ENCODE measurements around the gene TCP11L1.

TCP11L1 gene, protein sequence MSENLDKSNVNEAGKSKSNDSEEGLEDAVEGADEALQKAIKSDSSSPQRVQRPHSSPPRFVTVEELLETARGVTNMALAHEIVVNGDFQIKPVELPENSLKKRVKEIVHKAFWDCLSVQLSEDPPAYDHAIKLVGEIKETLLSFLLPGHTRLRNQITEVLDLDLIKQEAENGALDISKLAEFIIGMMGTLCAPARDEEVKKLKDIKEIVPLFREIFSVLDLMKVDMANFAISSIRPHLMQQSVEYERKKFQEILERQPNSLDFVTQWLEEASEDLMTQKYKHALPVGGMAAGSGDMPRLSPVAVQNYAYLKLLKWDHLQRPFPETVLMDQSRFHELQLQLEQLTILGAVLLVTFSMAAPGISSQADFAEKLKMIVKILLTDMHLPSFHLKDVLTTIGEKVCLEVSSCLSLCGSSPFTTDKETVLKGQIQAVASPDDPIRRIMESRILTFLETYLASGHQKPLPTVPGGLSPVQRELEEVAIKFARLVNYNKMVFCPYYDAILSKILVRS

DNA sequence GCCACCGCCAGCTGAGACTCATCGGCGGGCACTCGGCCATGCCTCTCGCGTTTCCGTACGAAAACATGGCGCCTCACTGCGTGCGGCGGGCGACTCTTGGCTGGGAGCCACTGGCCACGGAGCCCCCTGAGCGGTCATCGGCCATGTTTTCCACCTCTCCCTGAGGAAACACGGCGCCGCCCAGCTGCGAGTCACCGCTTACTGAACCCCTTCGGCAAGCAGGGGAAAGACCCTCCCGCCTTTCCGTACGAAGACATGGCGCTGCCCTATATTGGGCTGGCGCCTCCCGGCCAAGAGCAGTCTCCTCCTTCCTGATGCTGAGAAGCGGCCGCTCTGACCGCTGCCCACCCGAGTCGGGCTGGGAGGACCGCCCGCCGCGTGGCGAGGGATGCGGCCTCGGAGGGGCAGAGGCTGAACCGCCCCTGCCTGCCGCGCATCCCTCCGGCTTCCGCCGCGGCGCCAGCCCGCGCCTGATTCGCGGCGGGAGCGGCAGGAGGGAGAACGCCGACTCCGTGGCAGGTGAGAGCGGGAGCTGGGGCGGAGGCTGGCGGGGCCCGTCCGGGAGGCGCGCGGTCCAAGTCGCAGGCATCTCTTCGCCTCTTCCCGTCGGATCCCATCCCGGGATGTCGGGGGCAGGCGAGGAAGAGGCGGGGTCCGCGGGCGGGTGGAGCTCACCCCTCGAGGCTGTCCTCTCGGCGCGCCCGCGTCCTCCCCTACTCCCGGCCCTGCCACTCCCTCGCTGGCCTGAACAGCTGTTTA lies at the start of gene TCP11L1:
Gene TCP11L1, plus strand, starts transcription at position 299 of the 759 bp plus-strand sequence. CDS start 4,202 bp downstream, outside the sequence.
- no peak for FAIRE-seq

DNA sequence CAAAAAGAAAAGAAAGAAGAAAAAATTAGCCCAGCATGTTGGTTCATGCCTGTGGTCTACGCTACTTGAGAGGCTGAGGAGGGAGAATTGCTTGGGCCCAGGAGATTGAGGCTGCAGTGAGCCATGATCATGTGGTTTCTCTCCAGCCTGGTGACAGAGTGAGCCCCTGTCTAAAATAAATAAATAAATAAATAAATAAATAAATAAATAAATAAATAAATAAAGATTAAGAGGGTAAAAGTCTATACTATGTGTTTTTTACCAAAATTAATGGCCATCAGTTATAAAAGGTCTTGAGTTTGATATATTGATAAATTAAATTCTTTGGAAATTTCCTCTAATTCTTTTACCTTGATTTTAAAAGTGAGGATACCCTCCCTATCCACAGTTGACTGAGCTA lies 48.9 kb upstream of the TCP11L1 start:
- FAIRE-seq: no peak

DNA sequence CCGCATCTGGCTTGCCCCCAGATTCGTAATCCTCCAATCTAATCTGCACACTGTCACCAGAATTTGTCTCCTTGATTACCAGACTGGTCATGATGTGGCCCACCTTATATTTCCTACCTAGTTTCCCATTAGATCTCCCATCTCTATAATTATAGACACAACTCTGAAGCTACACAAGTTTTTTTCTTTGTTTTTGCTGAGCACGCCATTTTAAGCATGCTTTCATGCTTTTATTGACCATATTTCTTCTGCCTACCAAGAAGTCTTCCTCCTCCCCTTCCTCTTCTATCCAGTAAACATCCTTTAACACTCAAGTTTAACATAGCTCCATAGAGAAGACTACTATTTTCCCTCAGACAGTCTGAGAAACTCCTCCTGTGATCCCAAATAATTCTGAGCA lies 47.9 kb upstream of the TCP11L1 start:
- no peak for FAIRE-seq

DNA sequence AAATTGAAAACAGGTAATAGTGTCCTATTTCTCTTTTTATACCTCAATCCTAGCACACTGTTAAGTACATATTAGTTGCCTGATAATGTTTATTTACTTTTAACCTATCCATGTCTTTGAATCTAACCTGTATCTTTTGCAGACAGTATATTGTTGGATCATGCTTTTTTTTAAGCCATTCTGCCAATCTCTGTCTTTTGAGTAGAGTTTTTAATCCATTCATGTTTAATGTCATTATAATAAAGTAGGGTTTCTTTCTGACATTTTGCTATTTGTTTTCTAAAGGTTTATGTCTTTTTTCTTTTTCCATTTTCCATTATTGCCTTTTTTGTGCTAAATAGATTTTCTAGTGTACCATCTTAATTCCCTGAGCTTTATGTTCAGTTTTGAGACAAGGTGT lies 47.5 kb upstream of the TCP11L1 start:
- FAIRE-seq: no peak

DNA sequence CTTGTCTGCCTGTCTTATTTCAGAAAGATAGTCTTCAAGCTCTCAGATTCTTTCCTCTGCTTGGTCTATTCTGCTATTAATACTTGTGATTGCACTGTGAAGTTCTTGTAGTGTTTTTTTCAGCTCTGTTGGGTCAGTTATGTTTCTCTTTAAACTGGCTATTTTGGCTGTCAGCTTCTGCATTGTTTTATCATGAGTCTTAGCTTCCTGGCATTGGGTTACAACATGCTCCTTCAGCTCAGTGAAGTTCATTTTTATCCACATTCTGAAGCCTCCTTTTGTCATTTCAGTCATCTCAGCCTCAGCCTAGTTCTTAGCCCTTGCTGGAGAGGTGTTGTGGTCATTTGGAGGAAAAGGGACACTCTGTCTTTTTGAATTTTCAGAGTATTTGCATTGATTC lies 39.2 kb upstream of the TCP11L1 start:
- FAIRE-seq: no peak

DNA sequence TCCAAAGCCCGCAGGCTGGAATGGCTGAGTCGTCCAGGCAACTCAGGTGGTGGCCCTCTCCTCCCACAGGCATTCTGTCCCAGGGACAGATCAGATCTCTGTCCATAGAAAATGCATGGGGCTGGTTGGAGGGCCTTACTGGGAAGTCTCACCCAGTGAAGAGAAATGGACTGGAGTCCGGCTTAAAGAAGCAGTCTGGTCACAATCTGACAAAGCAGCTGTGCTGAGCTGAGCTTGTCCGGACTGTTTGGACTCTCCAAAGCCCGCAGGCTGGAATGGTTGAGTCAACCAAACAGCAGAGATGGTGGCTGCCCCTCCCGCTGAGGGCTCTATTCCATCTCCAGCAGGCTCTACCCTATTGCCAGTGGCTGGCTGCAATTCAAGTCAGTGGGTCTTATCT lies 38.1 kb upstream of the TCP11L1 start:
- FAIRE-seq: no peak

DNA sequence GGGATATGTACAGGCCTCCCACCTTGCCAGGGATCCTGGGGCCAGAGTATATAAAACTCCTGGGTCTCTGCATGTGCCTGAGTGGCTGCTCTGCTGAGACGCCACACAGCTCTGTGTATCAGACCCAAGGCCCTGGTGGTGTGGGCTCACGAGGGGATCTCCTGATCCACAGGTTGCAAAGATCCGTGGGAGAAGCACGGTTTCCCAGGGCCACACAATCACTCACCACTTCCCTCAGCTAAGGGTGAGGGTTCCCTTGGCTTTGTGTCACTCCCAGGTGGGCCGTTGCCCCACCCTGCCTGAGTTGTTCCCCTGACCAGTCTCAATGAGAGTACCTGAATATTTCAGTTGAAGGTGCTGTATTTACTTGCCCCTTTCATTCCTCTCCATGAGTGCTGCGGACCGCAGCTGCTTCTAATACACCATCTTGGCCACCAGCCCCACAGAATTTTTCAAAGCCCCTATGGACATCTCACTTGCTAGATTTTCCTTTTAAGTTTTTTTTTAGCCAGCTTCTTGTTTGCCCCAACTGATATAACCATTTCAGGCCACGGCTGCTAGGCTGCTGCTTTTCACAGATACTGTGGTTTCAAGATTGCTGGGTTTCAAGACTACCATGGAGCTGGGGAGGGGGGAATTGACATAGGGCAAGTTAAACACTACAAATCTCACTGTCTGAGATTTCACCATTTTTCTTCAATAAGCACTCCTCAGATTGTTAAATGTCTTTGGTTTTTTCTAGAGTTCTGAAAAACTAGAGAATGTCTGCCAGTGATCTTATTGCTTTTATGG lies 37.4 kb upstream of the TCP11L1 start:
- no peak for FAIRE-seq

DNA sequence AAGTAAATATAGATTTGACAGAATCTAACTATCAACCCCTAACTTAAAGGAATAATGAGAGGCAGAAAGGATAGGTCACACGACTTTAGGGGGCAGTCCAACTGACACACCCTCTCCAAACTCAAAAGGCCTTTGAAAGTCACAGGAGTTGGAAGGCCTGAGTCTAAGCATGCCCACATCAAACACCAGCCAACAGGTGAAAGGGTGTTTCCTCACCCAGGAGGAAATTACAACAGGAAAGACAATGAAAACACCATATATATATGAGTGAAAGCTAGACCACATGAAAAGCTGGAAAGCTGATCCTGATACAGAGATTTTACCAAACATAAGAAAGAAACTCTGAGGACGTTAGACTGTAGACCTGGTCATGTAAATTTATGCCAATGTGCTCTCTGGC lies 34.2 kb upstream of the TCP11L1 start:
- no peak for FAIRE-seq

DNA sequence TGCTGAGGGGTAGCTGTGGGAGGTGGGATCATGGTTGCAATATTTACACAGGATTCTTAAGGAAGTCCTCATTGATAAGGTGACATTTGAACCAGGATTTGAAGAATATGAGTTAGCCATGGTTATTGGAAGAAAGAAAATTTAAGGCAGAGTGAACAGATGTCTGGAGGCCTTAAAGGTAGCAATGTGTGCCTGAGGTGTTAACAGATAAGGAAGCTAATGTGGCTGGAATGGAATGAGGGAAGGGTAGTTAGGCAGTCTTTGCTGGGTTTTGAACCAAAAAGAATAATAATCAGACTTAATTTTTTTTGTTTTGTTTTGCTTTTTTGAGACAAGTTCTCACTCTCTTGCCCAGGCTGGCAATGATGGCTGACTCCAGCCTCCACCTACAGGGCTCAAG lies 33.4 kb upstream of the TCP11L1 start:
- no peak for FAIRE-seq

DNA sequence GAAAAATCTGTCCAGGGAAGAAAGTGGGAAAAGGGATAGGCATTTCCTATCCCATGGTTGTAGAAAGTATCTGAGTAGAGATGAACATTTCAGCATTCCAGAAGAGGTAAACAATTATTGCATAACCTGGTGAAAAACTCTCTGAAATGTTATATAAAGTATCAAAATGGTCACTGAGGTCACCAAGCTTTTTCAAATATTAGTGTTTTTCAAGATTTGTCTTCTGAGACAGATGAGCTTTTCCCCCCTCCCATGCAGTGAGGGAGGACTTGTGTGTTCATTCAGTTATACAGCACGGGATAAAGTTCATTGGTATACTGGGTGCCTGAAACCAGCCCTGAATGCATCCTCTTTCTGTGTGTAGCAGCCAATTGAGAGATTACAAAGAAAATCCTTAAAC lies 25.6 kb upstream of the TCP11L1 start:
- FAIRE-seq: no peak

DNA sequence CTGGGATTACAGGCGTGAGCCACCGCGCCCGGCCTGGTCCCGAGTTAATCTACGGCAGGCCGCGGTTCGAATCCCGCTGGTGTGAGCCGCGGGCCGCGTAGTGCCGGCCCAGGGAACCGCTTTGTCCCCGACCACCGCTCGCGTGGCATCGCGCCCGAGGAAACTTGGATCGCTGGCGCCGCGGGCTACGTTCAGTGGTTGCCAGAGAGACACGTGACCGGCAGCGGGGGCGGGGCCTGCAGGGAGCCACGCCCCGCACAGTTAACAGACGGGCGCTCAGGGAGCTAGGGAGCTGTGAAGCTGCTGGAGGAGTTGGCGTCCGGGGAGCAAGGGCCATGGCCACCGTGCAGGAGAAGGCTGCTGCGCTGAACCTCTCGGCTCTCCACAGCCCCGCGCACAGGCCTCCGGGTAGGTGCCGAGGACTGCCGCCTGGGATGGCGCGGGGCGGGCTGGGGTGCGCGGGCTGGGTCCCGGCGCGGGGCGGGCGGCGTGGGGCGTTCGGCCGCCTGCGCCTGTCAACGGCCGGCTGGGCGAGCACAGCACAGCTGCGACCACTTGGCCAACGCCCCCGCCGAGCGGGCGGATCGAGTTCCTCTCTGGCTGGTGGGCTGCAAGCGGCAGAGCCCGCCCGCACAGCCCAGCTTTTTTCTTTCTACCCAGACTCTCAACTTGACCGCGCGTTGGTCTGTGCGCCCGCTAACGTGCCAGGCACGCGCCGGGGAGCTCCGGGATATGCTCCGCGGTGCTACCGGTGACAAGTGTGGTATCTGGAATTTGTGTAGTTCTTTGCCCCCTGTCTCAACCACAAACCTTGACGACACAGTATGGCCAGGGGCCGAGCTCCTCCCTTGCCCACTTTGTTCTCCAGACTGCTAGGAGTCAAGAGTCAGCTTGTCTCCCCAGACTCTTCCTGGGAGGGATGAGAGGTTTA lies 23.5 kb upstream of the TCP11L1 start, which contains the start of gene DEPDC7:
Gene DEPDC7, plus strand, starts transcription at position 258 of the 931 bp plus-strand sequence. Its CDS starts 78 bp downstream, at position 336.
- no peak for FAIRE-seq

DNA sequence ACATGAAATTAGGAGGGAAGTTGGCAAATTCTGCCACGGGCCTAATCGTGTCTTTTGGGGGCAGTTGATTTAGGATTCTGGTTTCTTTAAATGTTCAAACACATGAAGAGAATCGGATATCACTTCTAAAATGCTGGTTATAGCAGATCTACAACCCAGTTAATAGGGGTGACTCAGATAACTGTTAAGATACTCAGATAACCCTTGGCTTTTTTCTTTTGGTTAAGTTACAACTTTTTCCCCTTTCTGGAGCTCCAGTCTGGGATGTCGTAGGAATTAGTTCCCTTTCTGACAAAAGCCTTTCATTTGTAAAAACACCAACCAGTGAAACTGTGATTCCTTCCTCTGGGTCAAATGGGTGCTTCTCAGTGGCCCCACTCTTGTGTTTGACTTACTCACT lies 22.7 kb upstream of the TCP11L1 start:
- no peak for FAIRE-seq

DNA sequence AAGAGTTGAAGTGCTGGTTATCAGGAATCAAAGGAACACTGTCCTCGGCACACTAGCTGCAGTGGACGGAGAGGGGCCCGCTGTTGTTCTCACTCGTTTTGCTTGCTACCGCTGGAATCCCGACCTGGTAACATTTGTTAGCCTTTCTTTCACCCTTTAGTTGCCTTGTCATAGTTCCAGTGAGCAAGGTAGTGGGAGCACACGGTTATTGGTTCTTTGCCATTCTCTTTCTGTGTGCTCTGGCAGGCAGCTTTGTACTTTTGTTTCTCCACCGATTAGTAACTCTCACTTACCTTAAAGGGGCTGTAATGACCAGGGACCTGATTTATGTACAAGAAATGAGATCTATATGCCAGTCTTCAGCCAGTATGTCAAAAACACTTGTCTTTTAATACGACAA lies 21.9 kb upstream of the TCP11L1 start:
- FAIRE-seq: no peak

DNA sequence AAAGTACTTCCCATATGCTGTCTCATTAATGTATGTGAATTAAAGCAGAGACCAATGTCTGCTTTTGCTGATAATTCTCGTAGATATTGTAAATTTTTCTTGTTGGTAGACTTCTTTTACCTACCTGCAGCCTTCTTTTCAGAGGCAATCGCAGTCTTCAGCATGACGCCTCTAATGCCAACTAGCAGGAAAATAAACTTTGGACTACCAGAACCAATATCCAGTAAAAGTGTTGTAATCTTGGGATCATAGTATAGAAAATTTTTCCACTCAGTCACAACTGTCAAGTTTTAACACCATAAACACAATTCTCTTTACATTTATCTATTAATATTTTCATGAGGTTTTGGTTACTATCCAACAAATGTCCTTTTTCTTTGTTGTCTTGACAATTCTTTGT lies 21.4 kb upstream of the TCP11L1 start:
- FAIRE-seq: no peak

DNA sequence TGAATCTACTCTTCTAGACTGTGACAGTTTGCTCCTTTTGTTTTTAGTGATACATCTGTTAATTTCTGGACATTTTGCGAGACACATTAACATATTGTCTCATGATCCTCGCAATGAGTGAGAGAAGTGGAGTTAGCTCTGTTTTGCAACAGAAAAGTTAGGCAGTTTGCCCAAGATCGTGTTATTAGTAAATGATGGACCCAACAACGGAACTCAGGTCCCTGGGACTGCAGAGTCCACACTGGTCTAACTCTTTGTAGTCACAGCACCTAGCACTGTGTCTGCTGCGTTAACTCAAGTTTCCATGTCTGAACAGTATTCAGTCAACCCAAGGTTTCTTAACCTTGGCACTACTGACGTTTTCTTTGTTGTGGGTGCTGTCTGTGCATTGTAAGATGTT lies 20.5 kb upstream of the TCP11L1 start:
- no peak for FAIRE-seq

DNA sequence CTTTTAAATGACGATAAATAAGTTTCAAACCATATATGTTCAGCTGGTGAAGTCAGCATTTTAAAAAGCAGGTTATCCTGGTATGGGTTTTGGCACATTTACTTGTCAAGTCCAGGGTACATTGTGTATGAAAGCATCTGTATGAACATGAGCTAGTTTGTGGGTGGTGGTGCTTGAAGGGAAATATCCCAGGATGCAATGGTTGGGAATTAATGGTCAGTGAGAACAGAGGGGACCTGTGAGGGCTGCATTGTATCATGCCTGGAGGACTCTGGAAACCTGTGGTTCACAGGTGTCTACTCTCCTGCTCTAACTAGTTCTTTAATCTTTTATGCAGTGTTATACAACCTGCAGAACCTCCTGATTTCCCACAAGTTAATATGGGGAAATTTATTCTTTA lies 17.9 kb upstream of the TCP11L1 start:
- FAIRE-seq: no peak

DNA sequence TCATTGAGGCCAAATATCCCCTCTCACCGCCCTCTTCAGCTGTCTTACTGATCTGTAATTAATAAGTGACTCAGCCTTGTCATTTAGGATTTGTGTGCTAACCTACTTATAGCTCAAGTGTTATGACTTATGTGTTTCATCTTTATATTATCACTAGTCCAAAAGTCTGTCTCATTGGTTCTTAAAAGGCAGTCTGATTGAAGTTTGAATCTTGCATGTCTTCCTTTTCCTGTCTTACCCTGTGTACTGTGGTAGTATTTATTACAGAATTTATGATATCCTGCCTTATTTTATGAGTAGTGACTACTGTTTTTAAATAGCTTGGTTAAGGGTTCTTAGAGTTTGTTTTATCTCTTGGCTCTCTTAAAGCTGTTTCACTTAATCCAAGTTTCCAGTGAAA lies 17.4 kb upstream of the TCP11L1 start:
- no peak for FAIRE-seq

DNA sequence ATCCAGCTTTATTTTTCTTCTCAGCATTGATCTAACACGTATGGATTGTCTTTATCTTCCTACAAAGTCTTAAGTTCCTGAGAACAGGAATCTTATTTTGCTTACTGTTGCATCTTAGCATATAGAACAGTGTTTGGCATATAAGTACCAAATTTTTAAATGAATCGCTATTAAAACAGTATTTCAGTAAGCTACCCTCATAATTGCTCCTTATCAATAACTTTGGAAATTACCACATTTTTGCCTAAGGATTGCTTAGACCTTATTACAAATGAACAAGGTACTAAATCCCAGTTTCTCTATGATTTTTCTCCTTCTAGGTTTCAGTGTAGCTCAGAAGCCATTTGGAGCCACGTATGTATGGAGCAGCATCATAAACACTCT lies 14.0 kb upstream of the TCP11L1 start:
- no peak for FAIRE-seq

DNA sequence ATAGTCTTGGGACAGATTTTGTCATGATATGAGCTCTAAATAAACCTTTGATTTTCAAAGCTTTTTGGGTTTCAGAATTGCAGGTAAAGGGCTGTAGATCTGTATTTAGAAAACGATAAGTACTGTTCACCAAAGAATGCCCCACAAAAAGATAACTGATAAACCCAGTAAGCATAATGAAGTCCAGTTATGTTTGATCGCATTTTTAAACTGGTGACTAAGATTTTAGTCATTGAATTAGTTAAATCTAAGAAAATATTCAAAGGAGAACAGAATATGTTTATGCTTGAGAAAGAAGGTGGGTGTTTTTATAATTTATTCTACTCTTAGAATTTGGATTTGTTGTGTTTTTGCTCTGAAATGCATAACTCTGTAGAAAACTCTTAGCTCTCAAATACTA lies 12.1 kb upstream of the TCP11L1 start:
- FAIRE-seq: no peak

DNA sequence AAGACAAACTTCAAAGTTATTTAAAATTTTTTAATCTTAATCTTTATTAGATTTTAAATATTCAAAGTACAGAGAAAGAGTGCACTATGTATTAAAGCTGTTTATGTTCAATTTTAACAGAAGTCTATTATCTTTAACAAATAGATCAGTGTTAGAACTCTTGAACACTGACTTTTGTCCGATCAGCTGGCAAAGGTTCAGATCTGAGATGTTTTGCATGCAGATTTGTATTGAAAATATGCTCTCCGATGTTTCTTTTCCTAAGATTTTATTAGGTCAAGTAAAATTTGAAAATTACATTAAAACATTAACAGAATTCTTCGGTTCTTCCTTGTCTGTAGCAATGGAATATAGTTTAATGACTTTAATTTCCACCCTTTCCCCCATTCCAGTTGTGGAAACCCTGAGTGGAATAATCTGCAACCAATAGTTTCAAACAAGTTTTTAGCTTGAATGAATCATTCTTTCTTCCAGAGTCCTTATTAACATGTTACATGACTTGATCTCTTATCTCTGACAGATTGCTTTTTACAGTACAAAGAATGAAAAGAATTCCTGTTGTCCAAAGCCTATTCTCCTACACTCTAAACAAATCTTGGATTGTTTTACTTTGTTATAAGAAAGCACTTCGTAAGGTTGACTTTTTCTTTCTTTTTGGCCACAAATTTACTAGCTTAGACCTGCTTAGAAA lies 11.4 kb upstream of the TCP11L1 start:
- FAIRE-seq: no peak

DNA sequence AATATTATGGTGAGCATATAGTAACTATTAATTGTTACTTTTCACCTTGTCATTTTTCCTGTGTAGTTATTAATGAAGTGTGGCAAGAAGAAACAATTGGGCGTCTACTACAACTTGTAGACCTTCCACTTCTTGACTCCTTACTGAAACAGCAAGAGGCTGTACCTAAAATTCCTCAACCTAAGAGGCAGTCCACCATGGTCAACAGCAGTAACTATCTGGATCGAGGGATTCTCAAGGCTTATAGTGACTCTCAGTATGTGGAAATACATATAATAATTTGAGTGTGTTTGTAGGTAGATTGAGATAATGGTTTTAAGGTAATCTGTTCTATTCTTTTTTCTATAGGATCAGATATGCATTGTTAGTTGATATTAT lies 10.8 kb upstream of the TCP11L1 start:
- no peak for FAIRE-seq
